A549 (cell line): ENCODE results near the gene SLC9A9. TPM values are rescaled to one million over a fixed set of nuclear protein-coding genes. Genes with fewer than 3 reads are reported as not detected.

Experiments
- ATAC-seq, 2 experiments: fragments of 200-7000 bp in 1 of 2; fragments of >200 bp in 1 of 2; cut with Nextera tagmentation in 1 of 2; cut with Tn5 transposase in 1 of 2; 3 replicates each; pipeline versions ENCODE4 v1.8.0 to v1.9.1; 2018 to 2020; ENCODE audit warnings: mild to moderate bottlenecking in 1 of 2, moderate library complexity in 1 of 2
- CTCF ChIA-PET: fragments of 300-600 bp; sonication (Branson Sonifier 250); formaldehyde crosslinking; extraction: SDS; loops from one replicate; lab custom pipeline; 2021; ENCODE audit warnings: antibody characterized with exemption, inconsistent platforms; lab: Yijun Ruan, JAX
- POLR2A ChIA-PET: fragments of 350-600 bp; formaldehyde crosslinking; extraction: SDS; loops from one replicate; lab custom pipeline; 2021; ENCODE audit warnings: antibody characterized with exemption, inconsistent platforms; lab: Yijun Ruan, JAX
- DNase-seq, 2 experiments: peaks; one replicate each; pipeline versions ENCODE4 v3.0.0 to v3.0.0-alpha.2; 2011 to 2016; ENCODE audit warnings: low read depth in 1 of 2, low spot score in 1 of 2
- FAIRE-seq: peaks from 2 replicates; lab custom pipeline; 2011; peaks lifted over from hg19 to GRCh38; lab: Jason Lieb, UNC
- H3K27ac ChIP-seq, 2 experiments: fragments of >200 bp; sonication (Bioruptor Twin); formaldehyde crosslinking; 3 replicates each; pipeline ENCODE4 v1.5.1; 2016 to 2017
- H3K4me1 ChIP-seq: fragments of >200 bp; sonication (Bioruptor Twin); formaldehyde crosslinking; 3 replicates; pipeline ENCODE4 v1.6.1; 2016
- H3K4me2 ChIP-seq: fragments of >200 bp; sonication (Bioruptor Twin); formaldehyde crosslinking; 3 replicates; pipeline ENCODE4 v1.6.1; 2016
- H3K4me3 ChIP-seq: fragments of >200 bp; sonication (Bioruptor Twin); formaldehyde crosslinking; 3 replicates; pipeline ENCODE4 v1.5.1; 2016
- H3K9me3 ChIP-seq: fragments of >200 bp; sonication (Bioruptor Twin); formaldehyde crosslinking; 3 replicates; pipeline ENCODE4 v1.6.1; 2016
- ATOH8 ChIP-seq: fragments of 250-450 bp; sonication (Bioruptor Pico); IDR thresholded peaks from 2 replicates; pipeline ENCODE4 v1.5.0; 2020; ENCODE audit warnings: low read depth, mild to moderate bottlenecking, moderate library complexity
- CBX8 ChIP-seq: fragments of 200-600 bp; sonication (generic); IDR thresholded peaks from 2 replicates; pipeline ENCODE4 v1.6.1; 2016
- CHD4 ChIP-seq: fragments of 200-600 bp; sonication (generic); IDR thresholded peaks from 2 replicates; pipeline ENCODE4 v1.6.1; 2016; ENCODE audit warnings: antibody characterized with exemption, mild to moderate bottlenecking, borderline replicate concordance
- E2F6 ChIP-seq: IDR thresholded peaks from 2 replicates; pipeline ENCODE4 v1.6.1; 2012; ENCODE audit warnings: low read depth, borderline replicate concordance
- ELK1 ChIP-seq: fragments of 150-350 bp; IDR thresholded peaks from 2 replicates; pipeline ENCODE4 v1.6.1; 2014; ENCODE audit warnings: low read depth, mild to moderate bottlenecking, low read length
- GATA3 ChIP-seq: IDR thresholded peaks from 2 replicates; pipeline ENCODE4 v1.6.1; 2012; ENCODE audit warnings: borderline replicate concordance
- HOXB13 ChIP-seq: fragments of 250-450 bp; sonication (Bioruptor Pico); IDR thresholded peaks from 2 replicates; pipeline ENCODE4 v1.5.0; 2020; ENCODE audit warnings: low read depth, mild to moderate bottlenecking, moderate library complexity
- HOXB5 ChIP-seq: fragments of 250-450 bp; sonication (Bioruptor Pico); IDR thresholded peaks from 2 replicates; pipeline ENCODE4 v1.5.0; 2020; ENCODE audit warnings: mild to moderate bottlenecking, moderate library complexity
- MAFK ChIP-seq: fragments of 450-650 bp; IDR thresholded peaks from 2 replicates; pipeline ENCODE4 v1.6.1; 2014; ENCODE audit not compliant: partially characterized antibody
- MAZ ChIP-seq: fragments of 150-350 bp; IDR thresholded peaks from 2 replicates; pipeline ENCODE4 v1.6.1; 2014; ENCODE audit warnings: antibody characterized with exemption, low read depth, low read length, borderline replicate concordance
- PBX3 ChIP-seq: IDR thresholded peaks from 2 replicates; pipeline ENCODE4 v1.6.1; 2012
- RARB ChIP-seq: fragments of 250-450 bp; sonication (Bioruptor Pico); IDR thresholded peaks from 2 replicates; pipeline ENCODE4 v1.8.0; 2021; ENCODE audit warnings: mild to moderate bottlenecking, moderate library complexity
- REST ChIP-seq: fragments of 200-600 bp; sonication (generic); IDR thresholded peaks from 2 replicates; pipeline ENCODE4 v1.6.1; 2016; ENCODE audit warnings: antibody characterized with exemption, mild to moderate bottlenecking, moderate library complexity
- ZC3H11A ChIP-seq: fragments of 450-650 bp; IDR thresholded peaks from 2 replicates; pipeline ENCODE4 v1.6.1; 2014; ENCODE audit warnings: antibody characterized with exemption, mild to moderate bottlenecking
- WGBS: methylation state at CpG from one replicate; pipeline ENCODE4 v1.1.6; 2017; ENCODE audit errors: missing lambda C conversion rate; 5-methylcytosine and 5-hydroxymethylcytosine counted together
- polyA plus RNA-seq, 4 experiments: library from polyadenylated mRNA; depleted of rRNA in 3 of 4; stranded (reverse); fragments of >200 nt; fragmentation: RNase III in 1 of 4; extraction: RNeasy Plus Mini Kit Qiagen cat#74134 plus additional on column Dnase treatment in 1 of 4; gene quantifications; 2 replicates in 3 of 4; 3 replicates in 1 of 4; pipeline ENCODE4 v1.2.3, GENCODE V29; 2011 to 2017

SLC9A9 gene
- polyA plus RNA-seq, 2 of the 4 experiments (the other 2 are of a cell fraction): 0.10 to 0.32 TPM

- FAIRE-seq (no peak), ATAC-seq (no peak)
- POLR2A ChIA-PET: no interaction called here
- peak; percentile 94 for TF ChIP-seq MAFK
- no peak for TF ChIP-seq ATOH8 (CRISPR knock-in tag)
- TF ChIP-seq RARB: no peak
- TF ChIP-seq, all 56 proteins: peak for 1
- Histone ChIP-seq H3K27ac (no peak overlapping the region), H3K9me3 (no peaks in the 10 kb centered on the region), H3K4me1 (no peaks in the 10 kb centered on the region), H3K4me3 (no peak overlapping the region), H3K4me2 (no peak overlapping the region)
- 37% methylated on average over 2 of the region's 2 CpGs for WGBS
- no peak for DNase-seq
- CTCF ChIA-PET: interaction anchor here (2.1 kb wide), 1 partner anchor 21 kb away, joined by 9 read pairs; no protein-coding TSS in a partner anchor
Observed at GRCh38 chr3:143653935-143654334, 194.3 kb downstream of the SLC9A9 start.

GRCh38 chr3:143653493-143653892, 194.8 kb downstream of the SLC9A9 start:
- no peaks in the 10 kb centered on the region for H3K4me1 ChIP-seq
- ChIA-PET POLR2A (no interaction called here), CTCF (no interaction called here)
- DNase-seq: no peak
- WGBS: 16% methylated on average over 2 of the region's 2 CpGs
- no peak for TF ChIP-seq ELK1
- no peak for TF ChIP-seq RARB
- H3K9me3 ChIP-seq: no peaks in the 10 kb centered on the region
- H3K4me2 ChIP-seq: no peak overlapping the region
- H3K27ac ChIP-seq: no peak overlapping the region
- ATAC-seq: no peak
- no peak for FAIRE-seq
- H3K4me3 ChIP-seq: no peak overlapping the region

- H3K4me2 ChIP-seq: no peak overlapping the region
- DNase-seq (no peak), ATAC-seq (no peak), FAIRE-seq (no peak)
- H3K9me3 ChIP-seq: no peaks in the 10 kb centered on the region
- ChIA-PET CTCF (interaction anchor here (1.4 kb wide), 1 partner anchor 12 kb away, joined by 3 read pairs; no protein-coding TSS in a partner anchor), POLR2A (no interaction called here)
- no peak for TF ChIP-seq HOXB5 (CRISPR knock-in tag)
- no peak for TF ChIP-seq CHD4
- WGBS: 8% methylated on average over 3 of the region's 3 CpGs
- no peak overlapping the region for H3K4me3 ChIP-seq
- H3K27ac ChIP-seq: no peak overlapping the region
- no peaks in the 10 kb centered on the region for H3K4me1 ChIP-seq
Observed at GRCh38 chr3:143652118-143652517, 196.2 kb downstream of the SLC9A9 start.

- Histone ChIP-seq H3K4me2 (no peak overlapping the region), H3K27ac (no peak overlapping the region), H3K4me3 (no peak overlapping the region), H3K4me1 (no peaks in the 10 kb centered on the region), H3K9me3 (no peaks in the 10 kb centered on the region)
- no peak for TF ChIP-seq ZC3H11A
- no peak for TF ChIP-seq CBX8
- no peak for TF ChIP-seq E2F6
- TF ChIP-seq HOXB13 (CRISPR knock-in tag): no peak
- TF ChIP-seq GATA3: no peak
- TF ChIP-seq MAZ: no peak
- TF ChIP-seq REST: no peak
- TF ChIP-seq PBX3: no peak
- WGBS: 76% methylated on average over 1 of the region's 1 CpG
- ChIA-PET POLR2A (no interaction called here), CTCF (interaction anchor here (1.0 kb wide), 1 partner anchor 12 kb away, joined by 3 read pairs; no protein-coding TSS in a partner anchor)
- ATAC-seq (no peak), DNase-seq (no peak), FAIRE-seq (no peak)
Observed at GRCh38 chr3:143650827-143651226, 197.4 kb downstream of the SLC9A9 start.
